T-helper 17 cell (primary cell): ENCODE results near the gene FXYD2. TPM values are rescaled to one million over a fixed set of nuclear protein-coding genes. Genes with fewer than 3 reads are reported as not detected.

Experiments
- ATAC-seq: fragments of 150-1000 bp; cut with Tn5 transposase; 2 replicates; pipeline ENCODE4 v1.10.0; 2021; ENCODE audit warnings: mild to moderate bottlenecking, moderate library complexity
- DNase-seq, 3 donors: peaks; one replicate each; pipeline versions ENCODE4 v3.0.0 to v3.0.0-alpha.2; 2020 to 2021
- H3K9me3 ChIP-seq: one replicate; pipeline ENCODE4 v1.7.0; 2013; ENCODE audit warnings: low read length, mild to moderate bottlenecking; ENCODE audit not compliant: control insufficient read depth, poor library complexity, severe bottlenecking
- H3K27ac Mint-ChIP-seq: one replicate; pipeline ENCODE4 v1.8.0; 2022; ENCODE audit warnings: mild to moderate bottlenecking, moderate library complexity, mixed read lengths
- H3K27me3 Mint-ChIP-seq: one replicate; pipeline ENCODE4 v1.8.0; 2022; ENCODE audit warnings: mixed read lengths
- H3K36me3 Mint-ChIP-seq: one replicate; pipeline ENCODE4 v1.8.0; 2022; ENCODE audit warnings: low read depth, mixed read lengths
- H3K4me1 Mint-ChIP-seq: one replicate; pipeline ENCODE4 v1.8.0; 2022; ENCODE audit warnings: mild to moderate bottlenecking, mixed read lengths
- H3K4me3 Mint-ChIP-seq: one replicate; pipeline ENCODE4 v1.8.0; 2022; ENCODE audit warnings: mild to moderate bottlenecking, moderate library complexity, mixed read lengths
- total RNA-seq, 4 donors: library from RNA in 2 of 4; stranded (reverse) in 2 of 4; gene quantifications; one replicate each; pipeline ENCODE4 v1.2.3 and lab custom pipeline; 2022 to 2026

FXYD2 gene
- total RNA-seq, 2 donors from 2014 or later, result 1.3 TPM; not detected in 1

DNA sequence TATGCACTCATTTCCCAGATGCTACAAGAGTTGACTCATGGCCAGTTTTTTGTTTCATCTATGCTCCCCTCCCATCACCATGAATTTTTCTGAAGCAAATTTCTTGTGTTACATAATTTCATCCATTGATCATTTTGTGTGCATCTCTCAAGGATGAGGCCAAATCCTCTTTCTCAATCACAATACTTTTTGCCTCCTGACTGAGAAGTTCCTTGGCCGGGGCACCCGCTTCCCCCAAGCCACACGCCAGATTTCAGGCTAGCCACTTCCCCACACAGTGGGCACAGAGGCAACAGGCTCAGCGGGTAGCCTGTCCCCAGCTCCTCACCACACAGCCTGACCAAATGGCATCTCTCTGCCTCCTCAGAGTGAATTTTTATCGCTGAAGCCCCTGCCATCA lies 17.7 kb downstream of the FXYD2 start:
- H3K27me3 Mint-ChIP-seq, result peaks cover 4% of the 10 kb centered on the region
- H3K27ac Mint-ChIP-seq, result no peak overlapping the region
- no peaks in the 10 kb centered on the region for H3K9me3 ChIP-seq
- H3K4me1 Mint-ChIP-seq, result peaks cover 13% of the 10 kb centered on the region
- H3K36me3 Mint-ChIP-seq, result peaks cover 2% of the 10 kb centered on the region
- ATAC-seq, result no peak
- H3K4me3 Mint-ChIP-seq, result no peak overlapping the region
- no peak for DNase-seq

DNA sequence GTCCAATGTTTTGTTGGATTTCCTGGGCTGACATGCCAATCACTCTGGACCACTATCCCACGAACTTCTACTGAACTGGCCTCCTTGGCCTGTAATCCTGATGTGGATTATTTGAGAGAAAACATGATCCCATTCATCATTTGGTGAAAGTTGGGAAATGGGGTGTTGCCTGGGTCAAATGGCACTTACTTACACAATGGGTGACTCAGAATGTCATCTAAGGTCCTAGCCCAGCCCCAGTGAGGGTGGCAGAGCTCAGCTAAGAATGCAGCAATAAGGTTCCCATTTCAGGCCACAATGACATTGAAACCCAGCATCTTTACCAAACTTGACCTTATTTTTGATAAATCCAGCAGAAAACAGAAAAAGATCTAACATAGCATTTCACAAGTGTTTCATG lies 19.5 kb downstream of the FXYD2 start:
- peaks cover 4% of the 10 kb centered on the region for H3K27me3 Mint-ChIP-seq
- no peak for ATAC-seq
- no peak overlapping the region for H3K4me3 Mint-ChIP-seq
- H3K9me3 ChIP-seq, result no peaks in the 10 kb centered on the region
- H3K4me1 Mint-ChIP-seq, result peaks cover 9% of the 10 kb centered on the region
- no peak overlapping the region for H3K27ac Mint-ChIP-seq
- DNase-seq, result no peak
- peaks cover 2% of the 10 kb centered on the region for H3K36me3 Mint-ChIP-seq

GRCh38 chr11:117803896-117804295 lies 20.6 kb downstream of the FXYD2 start:
- no peaks in the 10 kb centered on the region for H3K9me3 ChIP-seq
- ATAC-seq (no peak), DNase-seq (no peak)
- Mint-ChIP-seq H3K4me1 (peaks cover 1% of the 10 kb centered on the region), H3K36me3 (no peaks in the 10 kb centered on the region), H3K4me3 (no peak overlapping the region), H3K27me3 (peaks cover 12% of the 10 kb centered on the region), H3K27ac (no peak overlapping the region)

- DNase-seq (no peak), ATAC-seq (no peak)
- peaks cover 3% of the 10 kb centered on the region for H3K36me3 Mint-ChIP-seq
- peaks cover 10% of the 10 kb centered on the region for H3K4me1 Mint-ChIP-seq
- H3K9me3 ChIP-seq, result no peaks in the 10 kb centered on the region
- peaks cover 38% of the 10 kb centered on the region for H3K27me3 Mint-ChIP-seq
- no peak overlapping the region for H3K4me3 Mint-ChIP-seq
- no peak overlapping the region for H3K27ac Mint-ChIP-seq
Observed at GRCh38 chr11:117799634-117800033, 24.9 kb downstream of the FXYD2 start.

DNA sequence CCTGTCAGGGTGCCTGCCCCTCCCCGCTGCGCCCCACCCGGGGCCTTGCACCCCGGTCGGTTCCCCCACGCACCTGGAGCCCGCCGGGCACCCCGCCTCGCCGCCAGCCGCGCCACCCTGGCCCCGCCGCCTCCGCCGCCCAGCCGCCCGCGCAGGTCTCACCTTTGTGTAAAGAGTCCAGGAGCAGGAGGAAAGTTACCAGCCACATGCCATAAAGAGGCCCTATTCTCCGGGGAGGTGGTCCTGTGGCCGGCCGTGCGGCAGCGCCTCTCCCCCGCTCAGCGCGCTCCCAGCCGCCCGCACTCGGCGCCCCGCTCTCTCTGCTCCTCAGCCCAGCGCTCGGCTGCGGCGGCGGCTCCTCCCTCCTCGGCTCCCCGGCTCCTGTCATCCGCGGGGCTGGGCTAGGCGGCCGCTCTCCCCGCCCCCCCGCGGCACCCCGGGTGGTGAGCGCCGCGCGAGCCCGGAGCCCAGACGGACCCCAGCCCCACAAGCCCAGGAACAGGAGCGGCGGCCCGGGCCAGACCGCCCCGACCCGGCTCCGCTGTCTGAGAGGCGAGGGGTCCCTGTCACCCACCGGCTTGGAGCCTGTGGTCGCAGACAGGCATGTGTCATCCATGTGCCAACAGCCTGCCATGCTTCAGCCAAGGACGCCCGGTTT lies 27.5 kb downstream of the FXYD2 start, which contains the start of gene DSCAML1:
TSS of gene DSCAML1 (minus strand) at position 345 of the 658 bp plus-strand sequence. CDS start at position 208, 137 bp downstream.
- H3K27me3 Mint-ChIP-seq, result peaks cover 64% of the 10 kb centered on the region
- DNase-seq (peak in 1 of 3 donors; percentile 35), ATAC-seq (peak; percentile 89)
- H3K36me3 Mint-ChIP-seq, result peaks cover 3% of the 10 kb centered on the region
- H3K9me3 ChIP-seq, result no peaks in the 10 kb centered on the region
- no peak within 1 kb of the TSS for H3K27ac Mint-ChIP-seq
- peak within 1 kb of the TSS; percentile 86 for H3K4me3 Mint-ChIP-seq
- H3K4me1 Mint-ChIP-seq, result peaks cover 10% of the 10 kb centered on the region

GRCh38 chr11:117796456-117796871 lies 28.1 kb downstream of the FXYD2 start:
- Mint-ChIP-seq H3K36me3 (peaks cover 3% of the 10 kb centered on the region), H3K4me3 (peak overlapping the region; percentile 77), H3K27ac (no peak overlapping the region), H3K4me1 (peaks cover 10% of the 10 kb centered on the region), H3K27me3 (peaks cover 68% of the 10 kb centered on the region)
- no peaks in the 10 kb centered on the region for H3K9me3 ChIP-seq
- ATAC-seq, result no peak
- no peak for DNase-seq

DNA sequence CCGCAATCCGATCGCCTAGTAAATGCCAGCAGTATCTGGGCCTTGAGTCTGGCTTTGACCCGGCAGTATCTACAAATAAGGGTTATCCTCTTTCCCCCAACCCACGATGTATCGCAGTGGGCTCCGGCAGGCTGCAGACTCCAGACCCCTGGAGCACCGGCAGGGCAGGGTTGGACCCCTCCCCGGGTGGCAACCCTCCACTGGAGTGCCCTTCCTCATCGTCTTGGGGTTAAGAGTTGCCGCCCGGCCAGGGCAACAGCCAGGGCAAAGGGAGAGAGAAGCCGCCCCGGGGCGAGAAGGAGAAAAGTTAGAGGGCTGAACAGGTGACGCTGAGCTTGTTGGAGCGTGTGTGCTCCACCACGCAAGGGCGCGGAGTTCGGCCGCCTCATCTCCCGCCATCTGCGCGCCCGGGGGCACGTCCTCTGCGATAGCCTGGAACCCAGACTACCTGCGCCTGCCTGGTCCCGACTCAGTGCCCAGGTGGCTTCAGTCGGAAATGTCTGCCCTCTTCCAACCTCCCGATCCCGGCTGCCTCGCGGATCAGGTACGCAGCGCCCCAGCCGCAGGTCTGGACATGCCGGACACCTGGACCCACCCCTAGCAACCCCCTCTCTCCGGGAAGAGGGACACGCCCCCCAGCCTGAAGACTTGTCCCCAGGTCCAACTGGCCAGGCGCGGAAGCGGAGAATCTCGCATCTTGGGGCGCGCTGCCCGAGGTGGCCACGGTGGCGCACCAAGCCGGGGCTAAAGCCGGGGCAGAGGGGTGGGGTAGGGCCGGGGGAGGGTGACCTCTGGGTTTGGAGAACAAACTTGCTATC lies 28.7 kb downstream of the FXYD2 start:
- DNase-seq, result no peak
- Mint-ChIP-seq H3K27ac (no peak overlapping the region), H3K4me1 (peaks cover 10% of the 10 kb centered on the region), H3K27me3 (peaks cover 75% of the 10 kb centered on the region), H3K4me3 (peak overlapping the region; percentile 77), H3K36me3 (peaks cover 3% of the 10 kb centered on the region)
- no peaks in the 10 kb centered on the region for H3K9me3 ChIP-seq
- no peak for ATAC-seq

DNA sequence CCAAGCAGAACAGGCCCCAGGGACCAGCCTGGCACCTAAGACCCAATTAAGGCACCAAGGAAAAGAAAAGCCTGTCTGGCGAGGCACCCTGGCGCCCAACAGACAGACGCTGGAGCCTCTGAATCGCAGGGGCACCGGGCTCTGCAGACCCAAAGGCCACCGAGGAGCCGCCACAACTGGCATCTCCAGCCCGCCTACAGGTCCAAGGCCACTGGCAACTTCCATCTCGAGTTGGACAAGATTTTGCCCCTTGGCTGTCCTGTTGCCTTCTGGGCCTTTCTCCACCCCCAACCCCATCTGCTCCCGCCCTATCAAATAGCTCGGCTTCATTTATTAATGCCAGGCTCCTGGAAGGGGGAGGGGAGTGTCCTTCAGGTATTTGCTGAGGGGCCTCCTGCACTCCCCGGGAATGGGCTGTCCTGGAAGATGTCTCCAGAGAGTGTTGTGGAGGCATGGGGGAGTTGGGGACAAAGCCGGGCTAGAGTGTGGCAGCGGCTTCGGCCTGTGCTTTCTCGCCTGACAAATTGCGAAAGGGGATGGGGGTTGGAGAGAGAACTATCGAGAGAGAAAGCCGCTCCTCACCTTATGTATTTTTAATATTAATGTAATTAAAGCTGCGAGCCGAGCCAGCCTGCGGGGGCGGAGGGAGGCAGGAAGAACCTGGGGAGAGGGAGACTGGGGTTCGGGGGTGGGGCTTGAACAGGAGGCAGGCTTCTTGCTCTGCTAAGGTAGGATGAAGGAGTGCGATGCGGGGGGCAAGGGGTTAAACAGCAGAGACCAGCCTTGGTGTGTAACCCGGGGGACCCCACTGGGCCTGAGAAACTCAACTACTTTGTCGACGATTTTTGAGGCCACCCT lies 29.5 kb downstream of the FXYD2 start:
- peak overlapping the region; percentile 55 for H3K4me3 Mint-ChIP-seq
- H3K27me3 Mint-ChIP-seq, result peaks cover 83% of the 10 kb centered on the region
- H3K27ac Mint-ChIP-seq, result no peak overlapping the region
- peaks cover 10% of the 10 kb centered on the region for H3K4me1 Mint-ChIP-seq
- no peak for DNase-seq
- no peaks in the 10 kb centered on the region for H3K9me3 ChIP-seq
- no peak for ATAC-seq
- peaks cover 3% of the 10 kb centered on the region for H3K36me3 Mint-ChIP-seq

GRCh38 chr11:117794135-117794534 lies 30.4 kb downstream of the FXYD2 start:
- ATAC-seq, result no peak
- H3K9me3 ChIP-seq, result no peaks in the 10 kb centered on the region
- no peak overlapping the region for H3K4me3 Mint-ChIP-seq
- H3K4me1 Mint-ChIP-seq, result peaks cover 10% of the 10 kb centered on the region
- DNase-seq, result no peak
- no peak overlapping the region for H3K27ac Mint-ChIP-seq
- peaks cover 3% of the 10 kb centered on the region for H3K36me3 Mint-ChIP-seq
- H3K27me3 Mint-ChIP-seq, result peaks cover 83% of the 10 kb centered on the region

DNA sequence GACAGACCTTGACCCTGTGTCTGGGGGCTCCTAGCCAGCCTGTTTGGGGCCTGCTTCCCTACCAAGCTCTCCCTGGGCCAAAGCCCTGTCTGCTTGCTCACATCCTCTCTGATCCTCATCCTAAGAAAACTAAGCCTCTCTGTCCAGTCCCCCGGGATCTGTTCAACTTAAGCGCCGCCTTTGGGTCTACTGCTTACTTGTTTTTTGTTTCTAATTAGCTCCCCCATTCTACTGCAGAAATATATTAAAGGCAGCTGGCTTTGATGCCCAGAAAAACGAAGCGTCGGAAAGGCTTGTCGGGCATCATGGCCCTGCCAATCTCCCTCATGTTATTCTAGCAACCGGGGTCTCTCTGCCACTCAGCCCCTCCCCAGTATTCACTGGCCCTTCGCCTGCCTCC lies 31.0 kb downstream of the FXYD2 start:
- Mint-ChIP-seq H3K27ac (no peak overlapping the region), H3K4me3 (no peak overlapping the region), H3K36me3 (peaks cover 3% of the 10 kb centered on the region), H3K4me1 (peaks cover 10% of the 10 kb centered on the region), H3K27me3 (peaks cover 83% of the 10 kb centered on the region)
- no peak for ATAC-seq
- no peaks in the 10 kb centered on the region for H3K9me3 ChIP-seq
- DNase-seq, result no peak

- DNase-seq (no peak), ATAC-seq (no peak)
- peaks cover 87% of the 10 kb centered on the region for H3K27me3 Mint-ChIP-seq
- H3K36me3 Mint-ChIP-seq, result peaks cover 3% of the 10 kb centered on the region
- peaks cover 10% of the 10 kb centered on the region for H3K4me1 Mint-ChIP-seq
- H3K27ac Mint-ChIP-seq, result no peak overlapping the region
- no peak overlapping the region for H3K4me3 Mint-ChIP-seq
- no peaks in the 10 kb centered on the region for H3K9me3 ChIP-seq
Observed at GRCh38 chr11:117792992-117793391, 31.6 kb downstream of the FXYD2 start.

GRCh38 chr11:117792241-117792640 lies 32.3 kb downstream of the FXYD2 start:
- Mint-ChIP-seq H3K27ac (no peak overlapping the region), H3K4me1 (peaks cover 6% of the 10 kb centered on the region), H3K36me3 (no peaks in the 10 kb centered on the region), H3K27me3 (peaks cover 88% of the 10 kb centered on the region), H3K4me3 (no peak overlapping the region)
- ATAC-seq (no peak), DNase-seq (no peak)
- no peaks in the 10 kb centered on the region for H3K9me3 ChIP-seq

GRCh38 chr11:117790279-117790678 lies 34.3 kb downstream of the FXYD2 start:
- H3K4me3 Mint-ChIP-seq, result no peak overlapping the region
- ATAC-seq (no peak), DNase-seq (no peak)
- no peak overlapping the region for H3K27ac Mint-ChIP-seq
- H3K9me3 ChIP-seq, result no peaks in the 10 kb centered on the region
- peaks cover 99% of the 10 kb centered on the region for H3K27me3 Mint-ChIP-seq
- no peaks in the 10 kb centered on the region for H3K36me3 Mint-ChIP-seq
- peaks cover 3% of the 10 kb centered on the region for H3K4me1 Mint-ChIP-seq
